Loucy (cell line): Measurements from ENCODE around the gene TBL1X.

Experiments
- CTCF ChIP-seq: fragments of 200-600 bp; sonication (generic); conservative IDR thresholded peaks from 2 replicates; pipeline ENCODE4 v1.5.1; 2014; ENCODE audit warnings: mild to moderate bottlenecking, antibody characterized with exemption, low read length
- EZH2phosphoT487 ChIP-seq: fragments of 200-600 bp; IDR thresholded peaks from 2 replicates; pipeline ENCODE4 v1.6.1; 2018; ENCODE audit warnings: antibody characterized with exemption, mild to moderate bottlenecking, moderate library complexity, borderline replicate concordance

- TF ChIP-seq CTCF (no peak), EZH2phosphoT487 (no peak)
Observed at GRCh38 chrX:9465380-9466123, 694 bp downstream of the TBL1X start.
